Measurements from ENCODE around the gene SCN7A. TPM values are rescaled to one million over a fixed set of nuclear protein-coding genes. Genes with fewer than 3 reads are reported as not detected.
"Not testable (repeated sequence)": the region's sequence is repeated elsewhere in the genome, so short reads cannot be mapped to it uniquely, and the experiment has no call there.

SCN7A gene
- total RNA-seq, 1 experiment from 2014 or later = not detected

- DNase-seq (ENCODE audit: low spot score) = no peak
Observed at GRCh38 chr2:166454006-166454595, 39.9 kb downstream of the SCN7A start.

GRCh38 chr2:166451468-166451867 lies 42.6 kb downstream of the SCN7A start:
- peak; percentile 15 for DNase-seq (ENCODE audit: low spot score)

GRCh38 chr2:166449439-166449838 lies 44.6 kb downstream of the SCN7A start:
- DNase-seq (ENCODE audit: low spot score) = no peak

GRCh38 chr2:166448106-166448505 lies 45.9 kb downstream of the SCN7A start:
- no peak for DNase-seq (ENCODE audit: low spot score)

GRCh38 chr2:166444306-166444705 lies 49.7 kb downstream of the SCN7A start:
- no peak for DNase-seq (ENCODE audit: low spot score)

GRCh38 chr2:166440313-166440712 lies 53.7 kb downstream of the SCN7A start:
- no peak for DNase-seq (ENCODE audit: low spot score)

GRCh38 chr2:166439078-166439477 lies 55.0 kb downstream of the SCN7A start:
- no peak for DNase-seq (ENCODE audit: low spot score)

- DNase-seq (ENCODE audit: low spot score) = no peak
Observed at GRCh38 chr2:166436976-166437375, 57.1 kb downstream of the SCN7A start.

- DNase-seq (ENCODE audit: low spot score) = no peak
Observed at GRCh38 chr2:166436189-166436588, 57.9 kb downstream of the SCN7A start.

- no peak for DNase-seq (ENCODE audit: low spot score)
Observed at GRCh38 chr2:166434491-166434890, 59.6 kb downstream of the SCN7A start.

GRCh38 chr2:166433457-166433856 lies 60.6 kb downstream of the SCN7A start:
- DNase-seq (ENCODE audit: low spot score) = no peak

GRCh38 chr2:166432331-166432730 lies 61.7 kb downstream of the SCN7A start:
- DNase-seq (ENCODE audit: low spot score) = no peak

- no peak for DNase-seq (ENCODE audit: low spot score)
Observed at GRCh38 chr2:166424841-166425240, 69.2 kb downstream of the SCN7A start.

- peak; percentile 46 for DNase-seq (ENCODE audit: low spot score)
Observed at GRCh38 chr2:166419616-166419934, 74.5 kb downstream of the SCN7A start.

- DNase-seq (ENCODE audit: low spot score) = no peak
Observed at GRCh38 chr2:166418853-166419615, 75.0 kb downstream of the SCN7A start.

GRCh38 chr2:166417669-166418068 lies 76.4 kb downstream of the SCN7A start:
- DNase-seq (ENCODE audit: low spot score) = peak; percentile 46

- DNase-seq (ENCODE audit: low spot score) = no peak
Observed at GRCh38 chr2:166413255-166413654, 80.8 kb downstream of the SCN7A start.

- DNase-seq (ENCODE audit: low spot score) = peak; percentile 61
Observed at GRCh38 chr2:166411473-166412230, 82.4 kb downstream of the SCN7A start.

GRCh38 chr2:166410828-166411472 lies 83.1 kb downstream of the SCN7A start:
- peak; percentile 86 for DNase-seq (ENCODE audit: low spot score)

- not testable (repeated sequence) for DNase-seq (ENCODE audit: low spot score)
Observed at GRCh38 chr2:166407746-166408145, 86.3 kb downstream of the SCN7A start.

- DNase-seq (ENCODE audit: low spot score) = no peak
Observed at GRCh38 chr2:166406374-166406773, 87.7 kb downstream of the SCN7A start.

GRCh38 chr2:166405569-166405926 lies 88.5 kb downstream of the SCN7A start:
- DNase-seq (ENCODE audit: low spot score) = no peak
